Head of caudate nucleus (tissue), 42 donors: ENCODE measurements around the gene ZDHHC14.
"Not testable (repeated sequence)": the region's sequence is repeated elsewhere in the genome, so short reads cannot be mapped to it uniquely, and the experiment has no call there.

Experiments
- DNase-seq, 42 donors: peaks; one replicate each; pipeline versions ENCODE4 v3.0.0 to v3.0.0-alpha.2; 2020 to 2021; ENCODE audit warnings: mixed read lengths in 7 of 42
- intact Hi-C: fragments of 100-400 bp; cut with DNase I; formaldehyde crosslinking; loops from one replicate; pipeline ENCODE4 v1.15.0; 2022

The ZDHHC14 gene

DNA sequence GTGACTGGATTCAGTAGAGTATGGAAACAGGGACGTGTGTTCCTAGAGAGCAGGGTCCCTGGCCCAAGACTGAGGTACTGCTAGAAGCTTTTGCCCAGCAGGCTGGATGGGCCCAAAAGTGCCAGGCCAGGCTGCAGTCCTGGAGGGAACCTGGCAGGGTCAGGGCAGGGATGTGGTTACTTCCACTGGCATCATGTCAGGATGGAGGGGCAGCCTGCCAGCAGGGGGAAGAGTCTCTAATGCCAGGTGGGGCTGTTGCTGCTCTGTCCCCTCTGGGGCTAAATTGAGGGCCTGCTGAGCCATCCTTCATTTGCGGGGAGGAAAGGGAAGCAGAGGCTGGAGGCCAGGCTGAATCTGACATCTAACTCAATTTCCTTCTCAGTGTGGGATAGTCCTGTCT, 17.2 kb downstream of the ZDHHC14 start:
- peak in 2 of 42 donors; percentile 26 to 32 for DNase-seq
- intact Hi-C loops, result no loop called here

DNA sequence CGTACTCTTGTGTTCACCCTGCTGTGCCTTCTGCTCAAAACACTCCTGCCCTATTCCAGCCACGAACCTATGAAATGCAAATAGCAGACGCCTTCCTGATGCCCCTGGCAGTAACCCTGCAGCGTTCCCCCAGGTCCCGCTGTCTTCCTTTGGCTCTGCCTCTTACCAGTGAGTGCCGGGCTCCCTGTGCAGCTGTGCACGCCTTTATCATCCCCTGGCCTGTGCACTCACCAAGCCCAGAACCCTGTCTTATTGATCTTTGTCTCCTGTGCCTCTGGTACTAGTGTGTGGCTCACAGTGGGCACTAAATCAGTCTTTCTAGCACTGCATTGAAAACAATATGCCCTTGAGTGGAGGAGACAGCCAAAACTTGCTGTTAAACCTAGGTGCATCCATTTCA, 19.7 kb downstream of the ZDHHC14 start:
- peak in 2 of 42 donors; percentile 18 to 28 for DNase-seq
- intact Hi-C loops, result no loop called here

DNA sequence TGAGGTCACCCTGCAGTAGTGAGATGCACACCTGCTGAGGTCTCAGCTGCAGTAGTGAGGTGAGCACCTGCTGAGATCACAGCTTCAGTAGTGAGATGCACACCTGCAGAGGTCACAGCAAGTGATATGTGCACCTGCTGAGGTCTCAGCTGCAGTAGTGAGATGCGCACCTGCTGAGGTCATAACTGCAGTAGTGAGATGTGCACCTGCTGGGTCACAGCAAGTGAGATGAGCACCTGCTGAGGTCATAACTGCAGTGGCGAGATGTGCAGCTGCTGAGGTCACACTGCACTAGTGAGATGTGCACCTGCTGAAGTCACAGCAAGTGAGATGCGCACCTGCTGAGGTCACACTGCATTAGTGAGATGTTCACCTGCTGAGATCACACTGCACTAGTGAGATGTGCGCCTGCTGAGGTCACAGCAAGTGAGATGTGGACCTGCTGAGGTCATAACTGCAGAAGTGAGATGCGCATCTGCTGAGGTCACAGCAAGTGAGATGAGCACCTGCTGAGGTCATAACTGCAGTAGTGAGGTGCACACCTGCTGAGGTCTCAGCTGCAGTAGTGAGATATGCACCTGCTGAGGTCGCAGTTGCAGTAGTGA, 20.8 kb downstream of the ZDHHC14 start:
- intact Hi-C loops, result no loop called here
- DNase-seq, result peak in 1 of 42 donors; percentile 20

DNA sequence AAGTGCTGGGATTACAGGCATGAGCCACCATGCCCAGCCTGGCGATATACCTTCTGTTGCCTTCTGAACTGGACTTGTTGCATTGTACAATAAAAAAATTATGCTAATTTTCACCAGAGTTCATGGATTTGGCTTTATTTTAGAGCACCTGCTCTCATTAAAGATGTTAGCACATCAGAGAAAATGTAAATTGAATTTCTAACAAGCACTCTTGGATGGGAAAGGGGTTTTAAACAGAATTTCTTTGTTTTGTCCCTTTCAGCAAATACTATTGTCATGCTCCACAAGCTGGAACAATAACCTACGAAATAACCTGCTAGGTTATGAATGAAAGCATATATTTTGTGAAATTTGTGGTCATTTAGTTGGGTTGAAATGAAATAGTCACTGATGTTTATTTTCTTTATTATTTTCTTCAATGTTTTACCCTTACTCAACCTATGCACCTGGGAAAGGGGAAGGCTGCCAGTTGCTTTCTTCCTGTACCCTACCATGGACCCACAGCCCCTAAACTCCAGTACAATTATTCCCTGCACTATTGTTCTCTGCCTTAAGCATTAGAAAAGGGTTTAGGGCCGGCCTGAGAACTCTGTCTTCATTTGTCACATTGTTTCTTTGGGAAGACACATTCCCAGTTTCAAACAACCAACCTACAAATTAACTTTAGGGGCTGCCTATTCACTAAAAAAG, 22.2 kb downstream of the ZDHHC14 start:
- peak in 2 of 42 donors; percentile 3 to 18 for DNase-seq
- intact Hi-C loops, result no loop called here

DNA sequence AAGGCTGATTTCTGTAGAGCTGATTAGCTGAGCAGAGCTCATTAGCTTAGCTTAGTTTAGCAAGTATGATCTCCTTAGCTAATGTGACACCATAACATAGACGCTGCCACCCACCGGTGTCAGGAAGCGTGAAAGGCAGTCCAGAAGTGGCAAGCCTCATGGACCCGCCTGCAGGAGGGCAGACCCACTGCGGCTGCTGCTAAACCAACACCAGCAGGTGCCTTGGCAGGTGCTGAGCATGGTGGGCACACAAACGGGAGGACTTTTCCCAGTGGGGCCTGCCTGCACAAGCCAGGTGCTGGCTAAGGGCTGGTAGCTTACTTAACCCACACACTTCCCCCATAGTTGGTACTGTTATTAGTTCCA, 22.7 kb downstream of the ZDHHC14 start:
- intact Hi-C loops, result no loop called here
- peak in 2 of 42 donors; percentile 26 to 32 for DNase-seq

DNA sequence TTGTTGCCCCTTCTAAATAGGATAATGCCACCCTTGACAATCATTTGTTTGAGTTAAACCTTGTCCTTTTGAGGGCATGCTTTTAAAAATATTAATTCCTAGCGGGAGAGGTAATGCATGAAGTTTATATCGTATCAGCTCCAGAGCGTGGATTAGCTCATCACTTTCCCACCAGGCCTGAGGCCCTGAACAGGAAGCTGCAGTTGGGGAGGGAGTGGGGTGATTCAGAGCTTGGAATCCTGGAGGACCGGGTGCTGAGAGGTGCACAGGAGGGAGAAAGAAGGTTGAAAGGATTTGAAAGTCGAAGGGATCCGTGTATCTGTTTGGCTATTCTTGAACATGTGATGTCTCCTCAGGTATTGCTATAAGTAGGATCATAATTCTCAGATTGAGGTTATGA, 25.0 kb downstream of the ZDHHC14 start:
- intact Hi-C loops, result no loop called here
- peak in 2 of 42 donors; percentile 26 to 37 for DNase-seq

DNA sequence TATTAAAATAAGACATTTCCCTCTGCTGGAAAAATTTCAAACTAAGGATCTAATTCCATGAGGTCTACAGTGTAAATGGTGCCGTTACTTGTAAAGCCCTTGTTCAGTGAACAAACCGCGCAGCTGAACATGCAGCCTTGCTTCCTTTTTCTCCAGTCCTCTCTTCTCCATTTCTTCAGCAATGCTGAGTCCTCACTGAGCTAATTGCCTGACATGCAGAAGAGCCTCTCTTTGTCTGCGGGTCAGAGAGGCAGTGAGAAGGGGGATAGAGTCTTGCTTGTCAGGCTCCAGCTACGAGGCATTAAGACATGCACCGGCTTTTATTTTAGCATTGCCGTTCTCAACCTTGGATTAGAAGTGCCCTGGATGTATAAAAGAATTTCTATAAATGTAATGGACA, 25.7 kb downstream of the ZDHHC14 start:
- intact Hi-C loops, result no loop called here
- peak in 3 of 42 donors; percentile 17 to 41 (median 39) for DNase-seq

DNA sequence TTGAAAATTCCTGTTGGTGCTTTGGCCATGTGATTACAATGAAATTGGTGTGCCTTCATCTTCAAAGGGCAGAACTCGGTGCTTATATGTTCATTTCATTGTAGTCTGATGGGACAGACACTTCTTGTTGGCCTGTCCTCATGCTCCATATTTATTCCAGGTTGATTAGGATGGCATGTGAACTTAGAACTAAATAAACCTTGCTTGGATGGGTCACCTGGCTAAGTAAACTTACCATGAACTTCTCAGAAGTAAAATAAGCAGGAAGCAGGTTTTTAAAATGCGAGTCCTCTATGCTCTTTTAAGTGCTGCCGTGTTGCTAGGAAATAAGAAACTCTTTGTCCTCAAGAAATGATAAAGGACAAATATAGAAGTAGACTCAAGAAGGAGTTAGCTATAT, 26.7 kb downstream of the ZDHHC14 start:
- peak in 1 of 42 donors; percentile 4 for DNase-seq
- intact Hi-C loops, result no loop called here

DNA sequence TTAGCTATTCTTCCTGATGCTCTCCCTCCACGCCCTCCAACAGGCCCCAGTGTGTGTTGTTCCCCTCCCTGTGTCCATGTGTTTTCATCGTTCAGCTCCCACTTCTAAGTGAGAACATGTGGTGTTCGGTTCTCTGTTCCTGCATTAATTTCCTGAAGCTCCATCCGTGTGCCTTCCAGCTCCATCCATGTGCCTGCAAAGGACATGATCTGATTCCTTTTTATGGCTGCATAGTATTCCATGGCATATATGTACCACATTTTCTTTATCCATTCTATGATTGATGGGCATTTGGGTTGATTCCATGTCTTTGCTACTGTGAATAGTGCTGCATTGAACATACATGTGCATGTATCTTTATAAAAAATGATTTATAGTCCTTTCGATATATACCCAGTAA, 27.4 kb downstream of the ZDHHC14 start:
- DNase-seq, intact Hi-C loops: not testable (repeated sequence)

DNA sequence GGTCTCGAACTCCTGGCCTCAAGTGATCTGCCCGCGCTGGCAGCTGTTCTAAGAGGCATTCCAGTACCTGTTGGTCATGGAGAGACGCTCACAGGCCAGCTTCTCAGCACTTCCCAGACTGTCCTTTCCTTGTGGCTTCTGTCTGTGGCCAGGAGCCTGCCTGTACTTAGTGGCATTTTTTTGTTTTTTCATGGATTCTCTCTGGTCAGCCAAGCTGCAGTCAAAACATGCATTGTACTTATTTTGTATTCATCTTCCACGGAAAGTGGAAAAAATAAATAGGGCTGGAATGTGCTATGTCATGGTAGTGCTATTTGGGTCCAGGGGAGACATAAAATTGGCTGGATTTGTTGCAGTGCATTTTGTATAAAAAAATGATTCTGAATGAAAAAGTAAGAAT, 29.1 kb downstream of the ZDHHC14 start:
- DNase-seq, result peak in 2 of 42 donors; percentile 18 to 19
- intact Hi-C loops, result no loop called here

DNA sequence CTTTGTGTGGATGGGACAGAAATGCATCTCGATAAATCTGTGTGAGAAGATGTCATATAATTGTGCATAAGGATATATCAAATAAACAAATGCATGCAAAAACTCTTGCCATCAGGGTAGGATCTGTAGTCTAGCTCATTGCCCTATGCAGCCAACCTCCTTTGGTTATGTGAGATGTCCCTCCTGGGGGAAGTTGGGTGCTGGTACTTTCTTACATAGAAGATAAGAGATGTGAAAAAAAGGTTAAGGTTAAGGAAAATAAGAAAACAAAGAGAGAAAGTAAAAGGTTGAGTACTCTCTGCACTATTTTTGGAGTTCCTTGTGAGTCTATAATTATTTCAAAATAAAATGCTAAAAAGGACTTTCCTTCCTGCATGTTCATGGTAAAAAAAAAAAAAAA, 30.4 kb downstream of the ZDHHC14 start:
- DNase-seq, result no peak
- intact Hi-C loops, result no loop called here

DNA sequence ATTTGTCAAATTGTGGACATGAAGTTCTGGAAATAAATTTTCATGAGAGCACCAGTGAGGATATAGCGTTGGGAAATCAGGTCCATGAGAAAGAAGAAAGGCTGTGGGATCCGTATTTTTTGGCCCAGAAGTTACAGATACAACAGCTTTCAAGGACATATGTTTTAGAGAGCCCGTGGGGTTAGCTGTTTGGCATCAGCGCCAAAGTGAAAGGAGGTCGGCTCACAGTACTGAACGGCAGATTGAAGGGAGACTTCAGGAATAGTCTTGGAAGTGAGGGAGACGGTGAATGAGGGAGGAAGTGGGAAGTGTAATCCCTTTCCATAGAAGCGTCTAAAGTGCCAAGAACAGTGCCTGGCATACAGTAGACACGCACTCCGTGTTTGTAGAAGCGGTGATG, 31.8 kb downstream of the ZDHHC14 start:
- DNase-seq, result peak in 1 of 42 donors; percentile 32

DNA sequence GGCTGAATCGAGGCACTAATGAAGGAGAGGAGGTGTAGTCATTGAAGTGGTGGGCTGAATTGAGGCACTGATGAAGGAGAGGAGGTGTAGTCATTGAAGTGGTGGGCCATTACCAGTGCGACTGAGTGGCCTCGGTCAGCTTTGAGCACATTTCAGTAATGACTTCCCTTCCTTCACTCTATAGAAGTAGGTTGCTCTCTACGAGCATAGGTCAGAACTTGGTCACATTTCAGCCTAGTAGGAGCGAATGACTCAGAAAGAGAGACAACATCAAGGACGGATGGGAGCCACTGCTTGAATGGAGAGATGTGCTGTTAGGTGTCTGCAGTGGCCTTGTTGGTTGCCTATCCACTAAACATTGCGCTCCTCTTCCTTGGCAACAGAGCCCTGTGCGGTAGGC, 39.5 kb downstream of the ZDHHC14 start:
- intact Hi-C loops, result no loop called here
- no peak for DNase-seq

More for the DNA sequence above, 31.8 kb downstream of the ZDHHC14 start:
- intact Hi-C loops, result no loop called here

DNA sequence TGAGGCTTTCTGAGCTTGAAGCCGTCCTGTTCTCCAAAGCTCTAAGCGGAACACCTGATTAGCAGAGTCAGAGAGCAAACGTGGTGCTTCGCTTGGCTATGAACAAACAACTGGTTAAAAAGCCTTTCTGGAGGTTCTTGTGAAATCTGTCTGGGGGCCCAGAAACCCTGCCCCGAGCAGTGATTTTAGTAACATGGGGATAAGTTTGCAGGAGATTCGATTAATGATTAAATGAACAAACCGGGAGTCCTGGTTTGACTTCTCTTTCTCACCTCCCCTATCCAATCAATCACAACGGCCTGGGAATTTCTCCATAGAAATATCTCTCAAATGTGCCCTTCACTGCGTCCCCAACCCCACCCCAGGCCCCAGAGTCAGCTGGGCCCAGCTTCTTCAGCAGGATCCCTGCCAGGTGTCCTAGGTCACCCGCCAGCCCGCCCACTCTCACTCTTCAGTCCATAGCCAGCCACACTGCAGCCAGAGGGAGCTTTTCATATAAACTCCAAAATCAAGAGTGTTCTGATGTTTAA, 43.6 kb downstream of the ZDHHC14 start:
- DNase-seq, result no peak
- intact Hi-C loops, result no loop called here

DNA sequence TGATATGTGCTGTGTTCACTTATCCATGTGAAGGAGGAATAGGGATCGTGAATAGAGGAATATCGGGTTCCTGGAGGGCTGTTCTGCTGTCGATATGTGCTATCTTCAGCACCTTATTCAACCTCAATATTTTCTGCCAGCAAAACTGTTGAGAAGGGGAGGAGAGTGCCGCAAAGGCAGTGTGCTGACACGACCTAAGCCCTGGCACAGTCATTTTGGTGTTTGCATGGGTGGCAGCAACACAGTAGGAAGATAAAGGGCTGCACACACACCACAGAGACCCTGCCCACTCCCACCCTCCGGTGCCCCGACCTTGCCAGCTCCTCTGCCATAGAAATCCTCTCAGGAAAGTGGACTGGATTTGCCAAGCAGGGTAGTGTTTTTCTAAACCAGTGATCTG, 47.0 kb downstream of the ZDHHC14 start:
- DNase-seq, result peak in 1 of 42 donors; percentile 20
- intact Hi-C loops, result no loop called here

DNA sequence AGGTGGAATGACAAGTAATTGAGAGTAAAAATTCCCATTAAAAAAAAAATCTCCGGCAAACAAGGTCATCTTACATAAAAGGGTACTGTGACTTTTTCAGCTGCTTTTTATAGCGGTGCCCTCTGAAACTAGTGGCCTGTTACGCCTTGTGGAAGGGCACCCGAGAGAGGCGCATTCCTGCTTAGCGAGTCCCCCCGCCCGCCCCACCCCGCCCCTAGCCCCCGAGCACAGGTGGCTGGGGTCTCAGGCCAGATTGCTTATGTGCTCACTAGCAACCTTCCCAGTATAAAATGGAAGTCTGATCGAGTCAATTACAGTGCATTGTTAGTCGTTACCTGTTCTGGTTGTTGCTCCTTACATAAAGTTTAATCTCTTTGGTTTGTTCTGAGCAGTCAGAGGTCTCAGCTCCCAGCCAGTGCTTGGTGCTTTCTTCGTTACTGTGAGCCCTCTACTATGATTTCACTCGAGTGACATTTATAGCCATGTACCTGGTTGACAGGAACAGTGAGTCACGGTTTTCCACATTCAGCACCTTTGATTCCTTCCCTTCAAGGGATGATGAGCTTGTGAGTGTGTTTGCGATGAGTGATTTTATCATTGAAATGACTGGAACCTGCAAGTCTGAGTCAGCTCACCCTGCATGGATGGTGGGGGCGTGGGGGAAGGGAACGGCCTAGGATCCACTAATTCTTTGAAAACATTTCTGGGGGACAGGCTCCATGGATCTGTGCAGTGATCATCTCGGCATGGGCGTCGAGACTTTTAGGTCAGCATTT, 47.6 kb downstream of the ZDHHC14 start:
- intact Hi-C loops, result no loop called here
- DNase-seq, result peak in 41 of 42 donors; percentile 30 to 84 (median 62)

DNA sequence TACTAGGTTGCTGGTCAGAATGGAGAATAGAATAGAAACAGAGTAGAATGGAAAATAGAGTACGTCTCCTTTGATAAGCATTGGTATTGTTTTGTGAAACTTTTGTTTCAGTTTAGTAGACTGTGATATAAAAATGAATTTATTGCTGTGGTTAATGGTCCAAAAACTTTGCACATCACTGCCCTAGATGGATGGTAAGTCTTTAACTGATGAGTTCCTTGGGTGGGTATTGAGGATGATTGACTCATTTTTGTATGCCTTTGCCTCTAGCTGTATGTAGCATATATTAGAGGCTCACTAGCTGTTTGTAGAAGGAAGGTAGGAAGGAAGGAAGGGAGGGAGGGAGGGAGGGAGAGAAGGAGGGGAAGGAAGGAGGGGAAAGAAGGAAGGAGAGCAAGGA, 48.3 kb downstream of the ZDHHC14 start:
- intact Hi-C loops, result no loop called here
- no peak for DNase-seq

DNA sequence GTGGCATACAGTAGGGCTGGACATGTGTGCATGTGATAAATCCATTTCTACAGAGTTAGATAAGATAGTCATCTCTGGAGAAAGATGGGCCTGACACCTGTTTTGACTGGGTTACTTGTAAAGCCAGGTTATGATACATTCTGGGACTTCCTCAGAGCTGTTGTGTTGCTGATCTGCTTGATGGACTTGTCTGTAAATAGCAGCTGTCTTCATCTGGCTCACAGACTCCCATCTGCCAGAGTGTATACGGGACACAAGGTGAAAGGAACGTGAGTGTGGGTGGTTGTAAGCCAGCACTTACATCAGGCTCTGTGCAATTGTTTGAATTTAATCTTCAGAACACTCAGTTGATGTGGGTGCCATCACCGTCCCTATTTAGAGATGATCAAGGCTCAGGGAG, 49.8 kb downstream of the ZDHHC14 start:
- intact Hi-C loops, result loop anchor here (5.0 kb wide), 1 partner anchor 49 kb away; the partner anchor contains the start of gene ZDHHC14
- DNase-seq, result no peak

DNA sequence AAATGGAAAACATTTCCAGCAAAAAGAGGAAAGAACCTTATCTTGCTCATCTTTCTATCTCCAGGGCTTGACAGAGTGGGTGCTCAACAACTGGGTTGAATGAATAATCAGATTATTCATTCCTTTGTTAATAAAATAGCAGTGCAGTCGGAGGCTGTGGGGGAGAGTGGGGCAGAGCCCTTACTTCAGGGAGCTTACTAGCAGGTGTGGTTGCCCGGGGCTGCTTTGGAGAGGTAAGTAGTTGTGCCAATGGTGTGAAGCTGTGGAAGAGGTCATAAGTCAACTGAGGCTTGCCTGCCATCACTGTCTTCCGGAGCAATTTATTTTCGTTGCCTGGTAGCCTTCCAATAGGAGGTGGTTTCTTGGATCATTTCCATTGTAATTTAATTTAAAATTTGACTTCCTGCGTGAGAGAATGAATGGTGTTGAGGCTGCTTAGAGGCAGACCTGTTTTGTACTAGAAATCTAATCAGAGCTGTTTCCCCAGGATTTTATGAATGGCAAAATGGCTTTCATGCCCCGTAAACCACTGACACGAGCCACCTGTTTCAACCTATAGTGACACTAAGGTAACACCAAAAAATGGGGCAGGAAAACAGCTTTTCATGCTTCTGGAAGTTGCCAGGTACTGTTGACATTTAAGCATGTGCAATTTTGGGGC, 51.4 kb downstream of the ZDHHC14 start:
- DNase-seq, result peak in 19 of 42 donors; percentile 17 to 77 (median 47)
- intact Hi-C loops, result loop anchor here (5.0 kb wide), 1 partner anchor 50 kb away; the partner anchor contains the start of gene ZDHHC14
